ENCODE data around the gene CWC15.
"Not testable (repeated sequence)": the region's sequence is repeated elsewhere in the genome, so short reads cannot be mapped to it uniquely, and the experiment has no call there.

Gene CWC15

DNA sequence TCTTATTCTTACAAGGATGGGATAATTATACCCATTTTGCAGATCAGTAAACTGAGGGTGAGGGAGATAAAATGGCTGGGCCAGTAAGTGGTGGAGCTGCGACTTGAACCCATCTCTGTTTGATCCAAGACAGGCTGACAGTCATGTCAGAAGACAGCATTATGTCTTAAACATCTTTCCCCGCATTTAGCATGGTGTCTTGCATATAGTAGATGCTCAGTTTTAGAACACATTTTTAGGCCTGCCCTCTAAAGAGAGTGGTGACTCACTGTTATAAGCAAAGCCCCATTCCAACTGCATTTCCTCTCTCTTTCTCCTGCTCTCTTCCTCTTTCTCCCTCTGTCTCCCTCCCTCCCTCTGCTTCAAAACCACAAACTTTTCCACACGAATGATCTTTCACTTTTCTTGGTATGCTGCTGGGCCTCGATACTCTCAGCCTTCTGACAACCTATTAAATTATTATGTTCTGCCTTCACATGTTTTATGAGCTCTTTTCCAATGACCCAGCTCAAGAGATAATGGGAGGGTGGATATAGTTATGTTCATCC, 25.2 kb downstream of the CWC15 start:
- DNase-seq, result no peak

DNA sequence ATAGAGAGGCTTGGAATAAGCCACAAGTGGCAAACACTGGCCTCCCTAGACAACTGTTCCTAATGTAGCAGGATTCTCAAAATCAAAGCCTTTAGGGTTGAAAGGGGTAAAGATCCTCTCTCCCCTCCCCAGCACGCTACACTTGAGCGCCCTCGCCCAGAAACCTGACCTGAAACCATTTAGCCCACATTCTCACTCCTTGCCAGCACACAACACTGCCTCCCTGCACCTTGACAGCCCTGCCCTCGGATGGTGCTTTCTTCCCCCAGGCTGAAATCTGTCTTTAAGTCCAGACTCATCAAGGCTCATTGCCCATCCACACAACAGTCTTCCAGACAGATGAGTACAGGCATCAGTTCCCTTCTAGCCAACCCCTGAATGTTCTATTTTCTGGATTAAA, 26.5 kb downstream of the CWC15 start:
- no peak for DNase-seq

DNA sequence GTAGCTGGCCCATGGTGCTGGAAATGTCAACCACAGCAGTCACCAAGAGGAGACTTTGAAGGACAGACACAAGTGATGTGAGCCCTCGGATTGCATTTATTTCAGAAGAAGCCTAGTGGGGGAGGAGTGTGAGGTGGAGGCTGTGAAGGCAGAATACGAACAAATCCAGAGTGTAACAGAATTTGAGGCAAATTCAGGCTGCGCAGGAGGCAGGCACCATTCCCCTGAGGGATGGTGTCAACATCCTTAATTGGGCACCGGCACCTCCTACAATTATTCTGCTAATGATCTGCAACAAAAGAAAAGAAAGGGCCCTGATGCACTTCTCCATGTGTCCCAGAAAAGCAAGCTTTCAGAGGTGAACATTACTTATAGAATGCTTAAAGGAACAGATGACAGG, 32.2 kb downstream of the CWC15 start:
- no peak for DNase-seq

DNA sequence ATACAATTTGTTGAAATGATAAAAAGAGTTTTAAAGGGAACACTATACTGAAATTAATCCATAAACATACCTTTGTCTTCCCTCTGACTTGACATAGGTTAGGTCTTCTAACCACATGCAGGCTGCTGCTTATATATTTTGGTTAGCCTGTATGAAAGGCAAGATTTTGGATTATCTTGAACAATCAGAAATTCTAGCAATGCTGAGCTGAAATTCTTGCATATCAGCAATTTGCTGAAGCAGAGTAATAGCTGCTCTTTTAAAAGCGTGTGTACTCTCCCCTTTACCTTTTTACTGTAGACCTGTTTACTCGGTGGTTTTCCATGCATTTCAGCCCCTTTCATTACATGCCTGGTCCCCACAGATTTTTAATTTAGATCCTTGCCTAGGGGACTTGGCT, 34.0 kb downstream of the CWC15 start:
- DNase-seq, result no peak

DNA sequence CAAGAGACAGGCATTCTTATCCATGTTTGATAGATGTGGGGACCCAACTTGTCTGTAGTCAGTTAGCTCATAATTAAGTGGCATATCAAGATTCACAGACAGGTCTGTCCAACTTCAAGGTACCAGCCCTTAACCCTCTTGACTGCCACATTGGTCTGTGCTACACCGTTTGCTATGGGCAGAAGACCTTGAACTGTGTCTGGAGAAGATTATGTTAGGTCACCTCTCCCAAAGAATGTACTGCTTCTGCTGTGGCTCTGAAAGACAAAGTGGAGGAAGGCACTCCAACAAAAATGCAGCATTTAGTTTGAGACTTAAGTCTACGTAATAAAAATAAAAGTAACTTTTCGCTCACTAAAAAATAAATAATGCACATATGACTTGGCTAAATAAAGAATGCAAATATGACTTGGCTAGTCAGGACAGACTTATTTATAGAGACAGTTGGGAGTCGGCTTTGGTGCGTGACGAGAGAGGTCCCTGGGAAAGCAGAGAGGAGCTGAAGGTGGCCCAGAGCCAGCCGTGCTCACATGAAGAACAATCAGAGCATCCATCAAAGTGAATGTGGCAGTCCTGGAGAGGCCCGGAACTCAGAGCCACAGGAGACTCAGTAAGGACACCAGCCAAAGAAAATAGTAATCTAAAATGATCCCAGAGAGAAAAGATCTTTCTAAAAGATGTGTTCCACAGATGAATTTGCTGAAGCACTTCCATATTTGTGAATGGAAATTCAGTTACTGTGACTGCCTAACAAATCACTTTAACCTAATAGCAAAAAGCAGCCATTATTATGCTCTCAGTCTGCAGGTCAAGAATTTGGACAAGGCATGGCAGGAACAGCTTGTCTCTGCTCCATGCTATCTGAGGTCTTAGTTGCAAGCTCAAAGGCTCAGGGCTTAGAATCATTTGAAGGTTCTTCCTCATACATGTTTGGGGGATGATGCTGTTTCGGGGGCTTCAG, 35.0 kb downstream of the CWC15 start:
- DNase-seq, result no peak

DNA sequence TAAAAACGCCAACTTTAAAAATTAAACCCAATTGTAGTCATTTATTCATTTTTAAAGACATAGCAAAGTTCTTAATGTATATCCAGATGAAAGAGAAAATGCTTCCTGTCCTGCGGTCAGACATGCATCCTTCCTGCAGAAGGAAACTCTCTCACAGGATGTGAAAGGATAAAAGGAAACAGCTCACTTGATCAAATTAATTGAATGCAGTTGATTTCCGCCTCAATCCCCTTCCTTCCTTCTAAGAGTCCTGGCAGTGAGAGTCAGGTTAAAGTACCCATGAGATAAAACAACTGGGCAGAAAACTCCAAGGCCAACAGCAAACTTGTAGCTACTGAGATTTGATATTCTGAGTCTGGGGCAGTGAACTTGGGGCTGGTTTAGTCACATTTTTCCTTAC, 38.5 kb downstream of the CWC15 start:
- no peak for DNase-seq

DNA sequence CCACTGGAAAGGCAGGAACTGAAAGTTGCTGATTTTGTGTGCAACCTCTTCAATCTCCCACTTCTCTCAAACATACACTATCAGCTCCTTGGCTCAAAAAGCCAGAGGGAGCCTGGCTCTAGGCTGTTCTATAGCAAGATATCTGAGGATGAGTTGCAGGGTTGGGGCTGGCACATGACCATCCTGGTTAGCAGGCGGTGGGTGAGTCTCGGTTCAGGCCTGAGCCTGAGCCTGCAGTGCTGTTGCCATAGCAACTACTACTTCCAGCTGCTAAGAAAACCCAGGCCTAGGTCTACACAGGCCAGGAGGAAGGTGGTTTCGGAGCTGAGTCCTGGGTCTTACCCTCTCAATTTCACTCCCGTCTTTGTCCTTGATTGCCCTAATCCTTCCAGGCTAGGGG, 39.0 kb downstream of the CWC15 start:
- DNase-seq, result no peak

DNA sequence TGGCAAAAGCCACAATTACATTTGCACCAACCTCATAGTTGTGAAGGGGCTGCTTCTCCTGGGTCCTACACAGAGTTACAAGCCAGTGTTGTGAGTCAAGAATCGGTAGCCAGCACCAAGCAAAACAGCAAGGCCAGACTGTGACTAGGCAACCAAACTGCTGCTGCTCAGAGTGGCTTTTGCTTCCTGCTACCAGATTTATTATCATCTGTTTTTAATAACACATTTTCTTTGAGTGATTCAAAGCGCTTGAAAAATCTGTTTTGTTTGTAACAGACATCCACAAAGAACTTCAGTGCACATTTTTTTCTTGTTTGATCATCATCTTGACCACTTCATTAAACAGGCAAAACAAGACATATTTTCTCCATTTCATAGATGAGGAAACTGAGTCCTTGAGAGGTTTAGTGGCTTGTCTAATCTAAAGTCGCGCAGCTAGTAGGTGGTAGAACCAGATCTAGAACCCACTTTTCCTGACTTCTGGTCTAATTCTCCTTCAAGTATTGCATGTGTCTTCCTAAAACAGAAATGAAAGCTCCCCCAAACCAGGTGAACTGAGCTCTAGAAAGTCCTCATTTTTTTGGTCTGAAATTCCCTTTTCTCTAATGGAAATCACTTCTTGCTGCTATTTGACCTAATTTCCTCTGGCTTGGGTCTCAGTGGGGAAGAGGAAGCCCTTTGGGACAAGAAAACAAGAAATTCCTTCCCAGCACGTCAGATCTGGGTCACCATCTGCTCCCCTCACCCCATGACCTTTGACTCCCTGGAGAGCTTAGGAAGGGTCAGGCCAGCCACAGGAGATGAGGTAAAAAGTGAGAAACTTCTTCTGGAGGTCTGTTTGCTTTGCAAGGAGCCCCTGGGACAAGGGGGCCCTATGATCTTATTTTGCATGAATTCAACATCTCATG, 39.9 kb downstream of the CWC15 start:
- DNase-seq, result no peak

DNA sequence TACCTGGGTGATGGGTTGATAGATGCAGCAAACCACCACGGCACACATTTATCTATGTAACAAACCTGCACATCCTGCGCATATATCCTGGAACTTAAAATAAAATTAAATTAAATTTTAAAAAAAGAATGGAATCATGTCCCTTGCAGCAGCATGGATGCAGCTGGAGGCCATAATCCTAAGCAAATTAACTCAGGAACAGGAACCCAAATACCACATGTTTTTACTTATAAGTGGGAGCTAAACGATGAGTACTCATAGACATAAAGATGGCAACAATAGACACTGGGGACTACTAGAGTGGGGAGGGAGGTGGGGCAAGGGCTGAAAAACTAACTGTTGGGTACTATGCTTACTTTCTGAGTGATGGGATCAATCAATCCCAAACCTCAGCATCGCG, 40.9 kb downstream of the CWC15 start:
- DNase-seq, result no peak

DNA sequence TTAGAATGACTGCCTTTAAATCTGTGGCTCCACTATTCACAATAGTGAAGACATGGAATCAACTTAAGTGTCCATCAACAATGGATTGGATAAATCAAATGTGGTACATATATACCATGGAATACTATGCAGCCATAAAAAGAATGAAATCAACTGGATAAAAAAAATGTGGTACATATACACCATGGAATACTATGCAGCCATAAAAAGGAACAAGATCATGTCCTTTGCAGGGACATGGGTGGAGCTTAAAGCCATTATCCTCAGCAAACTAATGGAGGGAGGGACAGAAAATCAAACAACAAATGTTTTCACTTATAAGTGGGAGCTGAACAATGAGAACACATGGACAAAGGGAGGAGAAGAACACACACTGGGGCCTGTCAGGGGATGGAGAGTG, 41.3 kb downstream of the CWC15 start:
- DNase-seq, result not testable (repeated sequence)

DNA sequence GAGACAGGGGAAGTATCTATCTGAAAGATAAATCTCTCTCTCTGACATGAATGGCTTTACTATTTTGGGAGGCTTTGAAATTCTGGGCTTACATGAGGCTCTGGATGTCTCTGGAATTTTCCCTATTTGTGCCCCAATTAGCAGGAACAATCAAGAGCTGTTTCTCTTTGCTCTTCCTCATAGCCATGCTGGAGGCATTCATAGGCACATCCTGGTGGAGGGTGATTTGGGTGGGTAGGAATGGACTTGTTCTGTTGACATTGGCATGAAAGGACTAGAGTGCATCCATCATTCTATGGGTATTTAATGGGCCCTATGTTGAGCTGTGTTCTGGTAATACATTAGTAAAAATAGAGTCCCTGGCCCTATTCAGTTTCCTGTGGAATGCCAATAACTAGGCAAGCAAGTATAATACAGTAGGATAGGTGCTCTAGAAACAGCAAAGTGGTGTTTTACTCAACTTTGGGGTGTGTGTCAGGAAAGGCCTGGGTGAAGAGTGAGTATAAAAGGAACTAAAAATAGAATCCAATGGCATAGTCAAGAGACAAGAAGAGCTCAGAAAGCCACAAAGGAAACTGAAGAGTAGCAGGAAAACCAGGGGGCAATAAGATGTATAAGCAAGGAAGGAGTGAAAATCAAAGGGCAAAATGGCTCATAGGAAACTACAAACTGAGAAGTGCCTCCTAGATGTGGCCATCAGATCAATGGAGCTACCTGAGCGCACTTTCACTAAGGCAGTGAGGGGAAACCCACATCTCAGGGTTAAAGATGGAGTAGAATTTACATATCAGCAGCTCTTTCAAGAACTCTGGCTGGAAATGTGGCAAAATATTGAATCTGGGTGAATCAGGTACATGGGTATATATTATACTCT, 45.0 kb downstream of the CWC15 start:
- no peak for DNase-seq

DNA sequence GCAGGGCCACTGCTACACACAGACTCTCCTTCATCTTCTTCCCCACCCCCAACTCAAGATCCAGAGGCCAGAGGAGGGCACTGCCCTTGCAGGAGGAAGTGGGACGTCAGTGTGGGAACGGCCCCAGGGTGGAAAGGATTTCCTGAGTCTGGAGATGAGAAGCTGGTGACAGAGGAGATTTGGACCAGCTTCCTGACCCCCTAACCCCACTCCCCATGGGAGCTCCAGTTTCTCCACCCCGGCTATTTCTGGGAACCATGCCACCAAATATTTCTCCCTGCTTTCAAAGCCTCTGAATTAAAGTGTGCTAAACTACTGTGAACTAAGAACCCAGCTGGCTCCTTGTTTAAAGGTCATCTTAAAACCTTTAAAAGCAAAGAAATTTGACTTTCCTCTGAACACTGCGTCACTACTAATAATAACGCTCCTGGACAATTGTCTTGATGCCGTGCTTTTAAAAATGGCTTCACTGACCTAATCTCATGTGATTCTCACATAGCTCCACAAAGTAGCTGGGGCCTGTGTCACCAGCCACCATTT, 46.6 kb downstream of the CWC15 start:
- no peak for DNase-seq

DNA sequence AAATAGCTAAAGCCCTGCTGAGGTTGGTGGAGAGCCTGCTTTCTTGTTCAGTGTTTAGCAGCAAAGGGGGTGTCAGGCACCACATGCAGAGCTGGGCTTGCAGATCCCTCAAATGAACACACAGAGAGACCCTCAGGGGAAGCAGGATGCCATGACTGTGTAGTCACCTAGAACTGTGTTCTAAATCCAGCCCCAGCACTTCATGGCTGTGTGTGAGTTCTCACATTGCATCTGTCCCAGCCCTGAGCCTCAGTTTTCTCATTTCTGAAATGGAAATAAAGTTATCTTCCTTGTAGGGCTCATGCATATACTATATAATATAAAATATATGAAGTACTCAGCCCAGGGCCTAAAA, 47.1 kb downstream of the CWC15 start:
- no peak for DNase-seq

DNA sequence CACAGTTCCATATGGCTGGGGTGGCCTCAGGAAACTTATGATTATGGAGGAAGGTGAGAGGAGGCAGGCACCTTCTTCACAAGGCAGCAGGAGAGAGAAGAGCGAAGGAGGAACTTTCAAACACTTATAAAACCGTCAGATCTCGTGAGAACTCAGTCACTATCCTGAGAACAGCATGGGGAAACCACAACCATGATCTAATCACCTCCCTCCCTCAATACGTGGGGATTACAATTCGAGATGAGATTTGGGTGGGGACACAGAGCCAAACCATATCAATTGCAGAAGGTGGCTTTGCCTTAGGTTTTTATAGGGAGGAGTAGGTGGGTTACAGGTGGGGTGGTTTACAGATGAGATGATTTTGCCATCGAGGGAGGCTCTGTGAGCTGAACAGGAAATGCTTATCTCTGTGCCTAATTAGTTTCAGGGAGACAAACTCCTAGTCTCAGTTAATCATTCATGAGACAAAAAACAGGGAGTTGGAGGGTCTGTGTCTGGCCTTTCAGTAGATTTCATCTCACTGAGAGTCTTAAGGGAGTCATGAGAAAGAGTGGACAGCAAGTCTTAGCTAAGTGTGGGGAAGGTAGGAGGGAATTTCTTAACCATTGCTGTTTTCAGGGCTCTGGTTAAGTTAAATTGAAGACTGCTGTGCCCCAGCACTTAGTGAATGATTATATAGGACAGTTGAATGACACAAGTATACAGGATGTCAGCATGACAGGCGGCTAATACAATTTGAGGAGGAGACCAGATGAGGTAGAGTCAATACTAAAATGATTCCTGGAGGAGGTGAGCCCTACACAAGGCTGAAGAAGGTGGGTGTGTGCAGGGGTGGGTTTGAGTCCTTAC, 47.7 kb downstream of the CWC15 start:
- DNase-seq, result no peak

DNA sequence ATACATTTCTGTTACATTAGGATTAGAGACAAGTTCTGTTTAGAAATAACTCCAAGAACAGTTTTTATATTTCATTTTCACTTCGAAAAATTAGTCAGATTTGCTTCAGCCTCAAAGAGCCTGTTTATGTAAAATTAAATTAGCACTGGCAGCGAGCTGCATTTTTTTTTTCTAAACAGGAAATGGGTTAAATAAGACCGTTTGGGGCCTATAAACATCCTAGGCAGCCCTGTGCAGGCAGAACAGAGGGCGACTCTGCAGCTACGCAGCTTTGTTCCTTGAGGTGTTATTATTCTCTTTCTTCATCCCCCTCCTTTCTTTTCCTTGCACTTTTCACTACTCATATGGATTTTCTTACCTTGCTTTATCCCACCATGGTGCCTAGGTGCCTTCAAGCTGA, 48.7 kb downstream of the CWC15 start:
- DNase-seq, result no peak

DNA sequence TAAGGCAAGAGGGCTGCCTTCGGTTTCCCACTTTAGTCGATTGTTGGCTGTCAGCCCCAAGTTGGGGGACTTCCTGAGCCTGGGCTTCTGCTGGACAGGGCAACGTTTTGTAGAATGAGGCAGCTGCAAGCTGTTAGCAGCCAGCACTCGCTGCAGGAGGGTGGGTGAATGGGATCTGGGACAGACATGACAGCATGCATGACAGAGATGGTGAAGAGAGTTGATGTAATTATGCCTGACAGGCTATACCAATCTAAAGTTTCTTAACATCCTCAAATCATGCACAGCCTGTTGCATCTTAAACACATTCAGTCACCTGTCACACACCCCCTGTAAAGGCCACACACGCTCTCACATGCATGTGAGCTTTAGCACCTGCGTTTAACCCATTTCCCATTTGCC, 49.2 kb downstream of the CWC15 start:
- DNase-seq, result no peak

DNA sequence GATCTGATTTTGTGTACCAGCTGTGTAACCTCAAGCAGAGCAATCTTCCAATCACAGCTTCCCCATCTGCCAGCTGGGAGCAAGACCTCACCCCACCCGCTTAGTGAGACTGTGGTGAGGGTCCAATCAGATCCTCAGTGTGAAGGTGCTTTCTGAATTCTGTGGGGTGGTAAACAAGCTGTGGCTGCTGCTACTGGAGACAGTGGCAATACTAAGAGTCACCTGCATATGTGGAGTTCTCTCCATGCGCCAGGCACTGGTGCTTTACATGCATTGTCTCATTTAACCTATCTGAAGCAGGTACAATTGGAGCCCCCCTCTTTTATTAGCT, 50.4 kb downstream of the CWC15 start:
- no peak for DNase-seq

DNA sequence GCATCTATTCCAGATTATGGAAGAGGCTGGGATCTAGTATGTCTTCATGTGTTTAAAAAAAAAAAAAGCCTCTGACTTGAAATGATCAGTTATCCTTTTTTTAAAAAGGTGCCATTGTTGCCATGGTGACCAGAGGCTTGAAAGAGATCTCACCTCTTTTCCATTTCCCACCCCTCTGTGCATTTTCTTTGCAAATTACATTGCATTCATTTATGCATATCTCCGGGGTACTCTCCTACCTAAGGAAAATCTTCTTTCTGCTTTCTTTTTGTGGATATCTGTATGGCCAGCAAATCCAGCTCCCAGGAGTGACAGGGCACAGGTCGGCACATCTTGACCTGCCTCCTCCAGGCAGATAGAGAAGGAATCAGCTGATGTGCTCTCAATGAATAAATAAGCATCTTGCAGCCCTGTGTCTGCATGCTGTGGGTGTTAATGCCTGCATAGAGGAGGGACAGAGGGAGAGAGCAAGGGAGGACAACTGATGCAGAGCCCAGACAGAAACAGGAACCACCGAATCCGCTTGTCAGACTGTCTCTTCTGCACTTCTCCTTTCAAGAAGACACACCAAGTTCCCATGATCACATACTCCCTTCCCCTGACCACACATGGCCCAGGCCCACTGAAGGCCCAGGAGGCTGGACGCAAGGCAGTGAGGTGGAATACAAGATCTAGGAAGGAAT, 50.9 kb downstream of the CWC15 start:
- DNase-seq, result no peak

DNA sequence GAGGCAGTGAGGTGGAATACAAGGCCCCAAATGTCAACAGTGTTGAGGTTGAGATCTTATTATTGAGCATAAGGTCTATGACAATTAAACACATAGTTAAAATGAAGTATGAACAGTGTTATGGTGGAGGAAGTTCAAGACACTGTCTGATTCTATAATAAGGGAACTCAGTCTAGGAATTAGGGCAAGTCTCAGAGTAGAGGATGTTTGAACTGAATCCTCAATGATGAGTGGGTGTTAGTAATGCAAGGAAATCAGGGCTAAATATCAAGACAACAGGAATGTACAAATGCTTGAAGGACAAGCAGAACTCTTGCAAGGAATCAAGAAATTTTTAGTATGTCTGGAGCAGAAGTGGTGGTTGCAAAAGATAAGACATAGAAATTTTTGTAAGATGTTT, 53.0 kb downstream of the CWC15 start:
- no peak for DNase-seq

DNA sequence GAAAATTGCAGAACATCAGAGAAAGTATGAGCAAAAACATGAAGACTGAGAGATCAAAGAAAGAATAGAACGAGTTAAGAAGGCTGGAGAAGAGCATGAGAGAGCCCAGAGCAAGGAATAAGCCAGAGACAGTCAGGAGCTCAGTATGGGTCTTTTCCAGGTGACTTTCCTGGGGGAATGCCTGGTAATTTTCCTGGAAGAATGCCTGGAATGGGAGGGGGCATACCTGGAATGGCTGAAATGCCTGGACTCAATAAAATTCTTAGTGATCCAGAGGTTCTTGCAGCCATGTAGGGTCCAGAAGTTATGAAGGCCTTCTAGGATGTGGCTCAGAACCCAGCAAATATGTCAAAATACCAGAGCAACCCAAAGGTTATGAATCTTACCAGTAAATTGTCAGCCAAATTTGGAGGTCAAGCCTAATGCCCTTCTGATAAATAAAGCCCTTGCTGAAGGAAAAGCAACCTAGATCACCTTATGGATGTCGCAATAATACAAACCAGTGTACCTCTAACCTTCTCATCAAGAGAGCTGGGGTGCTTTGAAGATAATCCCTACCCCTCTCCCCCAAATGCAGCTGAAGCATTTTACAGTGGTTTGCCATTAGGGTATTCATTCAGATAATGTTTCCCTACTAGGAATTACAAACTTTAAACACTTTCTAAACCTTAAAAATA, 59.5 kb downstream of the CWC15 start:
- DNase-seq, result not testable (repeated sequence)
